Ovary (tissue), 3 donors: Measurements from ENCODE around the gene CCL23.

Source experiments
- EP300 ChIP-seq: sonication (generic); formaldehyde crosslinking; IDR thresholded peaks from one replicate; pipeline ENCODE4 v1.6.1; 2017; ENCODE audit warnings: antibody characterized with exemption
- POLR2A ChIP-seq: fragments of 450-650 bp; IDR thresholded peaks from one replicate; pipeline ENCODE4 v1.6.1; 2017; ENCODE audit warnings: antibody characterized with exemption, mild to moderate bottlenecking, moderate library complexity
- TF ChIP-seq, protein P1 (sequence below), 3 donors: fragments of 450-650 bp in 2 of 3; fragments of 200-600 bp in 1 of 3; IDR thresholded peaks; one replicate each; pipeline versions ENCODE4 v1.5.1 to v1.8.0; 2016 to 2022; ENCODE audit warnings: antibody characterized with exemption in 3 of 3, mild to moderate bottlenecking in 1 of 3
- donor health status: DM: no; HTN: no; CAD: no.

DNA sequence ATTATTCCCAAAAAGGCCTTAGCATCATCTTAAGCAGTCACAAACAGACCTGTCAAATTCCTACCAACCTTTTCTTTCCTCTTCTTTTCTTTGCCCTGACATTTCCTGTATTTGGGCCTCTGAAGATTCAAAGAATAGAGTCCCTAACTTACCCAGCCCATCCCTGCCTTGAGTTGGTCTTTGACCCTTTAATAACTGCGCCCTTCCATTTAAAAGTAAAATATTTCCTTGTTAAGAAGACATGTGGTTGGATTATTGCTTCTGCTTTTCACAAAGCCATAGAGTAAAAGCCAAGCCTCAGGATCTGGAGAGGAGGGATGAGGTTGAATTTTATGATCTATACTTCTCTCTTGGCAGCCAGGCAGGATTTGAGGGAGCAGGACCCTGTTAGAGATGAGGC lies 13.2 kb upstream of the CCL23 start:
- TF ChIP-seq, protein P1, sequence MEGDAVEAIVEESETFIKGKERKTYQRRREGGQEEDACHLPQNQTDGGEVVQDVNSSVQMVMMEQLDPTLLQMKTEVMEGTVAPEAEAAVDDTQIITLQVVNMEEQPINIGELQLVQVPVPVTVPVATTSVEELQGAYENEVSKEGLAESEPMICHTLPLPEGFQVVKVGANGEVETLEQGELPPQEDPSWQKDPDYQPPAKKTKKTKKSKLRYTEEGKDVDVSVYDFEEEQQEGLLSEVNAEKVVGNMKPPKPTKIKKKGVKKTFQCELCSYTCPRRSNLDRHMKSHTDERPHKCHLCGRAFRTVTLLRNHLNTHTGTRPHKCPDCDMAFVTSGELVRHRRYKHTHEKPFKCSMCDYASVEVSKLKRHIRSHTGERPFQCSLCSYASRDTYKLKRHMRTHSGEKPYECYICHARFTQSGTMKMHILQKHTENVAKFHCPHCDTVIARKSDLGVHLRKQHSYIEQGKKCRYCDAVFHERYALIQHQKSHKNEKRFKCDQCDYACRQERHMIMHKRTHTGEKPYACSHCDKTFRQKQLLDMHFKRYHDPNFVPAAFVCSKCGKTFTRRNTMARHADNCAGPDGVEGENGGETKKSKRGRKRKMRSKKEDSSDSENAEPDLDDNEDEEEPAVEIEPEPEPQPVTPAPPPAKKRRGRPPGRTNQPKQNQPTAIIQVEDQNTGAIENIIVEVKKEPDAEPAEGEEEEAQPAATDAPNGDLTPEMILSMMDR (IDR thresholded peaks at IDR 0.05), result no peak
- TF ChIP-seq POLR2A, result no peak
- TF ChIP-seq EP300, result no peak
